GM23338 (cell line): ENCODE results near the gene SMOC2. TPM values are rescaled to one million over a fixed set of nuclear protein-coding genes. Genes with fewer than 3 reads are reported as not detected.

Experiments
- ATAC-seq: fragments of 200-7000 bp; cut with Tn5 transposase; 3 replicates; pipeline ENCODE4 v1.9.1; 2020
- DNase-seq: peaks from one replicate; pipeline ENCODE4 v3.0.0-alpha.2; 2015; ENCODE audit warnings: low spot score
- H2AFZ ChIP-seq: fragments of 200-600 bp; sonication (generic); 2 replicates; pipeline ENCODE4 v1.8.0; 2016; ENCODE audit warnings: antibody characterized with exemption, mild to moderate bottlenecking, moderate library complexity
- H3F3A ChIP-seq: fragments of 200-600 bp; sonication (generic); replicated peaks from 2 replicates; pipeline ENCODE4 v1.8.0; 2017; ENCODE audit warnings: antibody characterized with exemption, mixed run types, low read depth
- H3K27ac ChIP-seq: fragments of 200-600 bp; sonication (generic); 2 replicates; pipeline ENCODE4 v1.6.1; 2016; ENCODE audit warnings: low read depth
- H3K27me3 ChIP-seq: fragments of 200-600 bp; sonication (generic); 2 replicates; pipeline ENCODE4 v1.8.0; 2016; ENCODE audit warnings: mild to moderate bottlenecking, mixed run types, moderate library complexity; ENCODE audit not compliant: insufficient read depth
- H3K36me3 ChIP-seq: fragments of 200-600 bp; sonication (generic); 2 replicates; pipeline ENCODE4 v1.8.0; 2016; ENCODE audit warnings: mild to moderate bottlenecking; ENCODE audit not compliant: insufficient read depth
- H3K4me1 ChIP-seq: fragments of 200-600 bp; sonication (generic); 2 replicates; pipeline ENCODE4 v1.8.0; 2016; ENCODE audit warnings: mild to moderate bottlenecking, moderate library complexity; ENCODE audit not compliant: insufficient read depth
- H3K4me2 ChIP-seq: fragments of 200-600 bp; sonication (generic); 2 replicates; pipeline ENCODE4 v1.7.1; 2017; ENCODE audit warnings: mixed run types
- H3K4me3 ChIP-seq: fragments of 200-600 bp; sonication (generic); 2 replicates; pipeline ENCODE4 v1.6.1; 2016; ENCODE audit warnings: mixed run types
- H3K79me2 ChIP-seq: fragments of 200-600 bp; sonication (generic); replicated peaks from 2 replicates; pipeline ENCODE4 v1.8.0; 2017; ENCODE audit warnings: mild to moderate bottlenecking; ENCODE audit not compliant: insufficient read depth
- H3K9me2 ChIP-seq: fragments of 200-600 bp; sonication (generic); 2 replicates; pipeline ENCODE4 v1.8.0; 2017; ENCODE audit not compliant: insufficient read depth
- H4K20me1 ChIP-seq: fragments of 200-600 bp; sonication (generic); replicated peaks from 2 replicates; pipeline ENCODE4 v1.8.0; 2017; ENCODE audit warnings: mild to moderate bottlenecking; ENCODE audit not compliant: insufficient read depth
- H3K27ac Mint-ChIP-seq: 2 replicates; pipeline ENCODE4 v1.8.0; 2020; ENCODE audit warnings: inconsistent platforms, mild to moderate bottlenecking, moderate library complexity, mixed read lengths
- H3K27me3 Mint-ChIP-seq: 3 replicates; pipeline ENCODE4 v1.8.0; 2022; ENCODE audit warnings: low read depth, mild to moderate bottlenecking, moderate library complexity, mixed read lengths, inconsistent platforms; ENCODE audit not compliant: insufficient read depth, poor library complexity
- H3K36me3 Mint-ChIP-seq: 3 replicates; pipeline ENCODE4 v1.8.0; 2021; ENCODE audit warnings: low read depth, mild to moderate bottlenecking, inconsistent platforms, moderate library complexity, mixed read lengths
- H3K4me1 Mint-ChIP-seq: 3 replicates; pipeline ENCODE4 v1.8.0; 2020; ENCODE audit warnings: mild to moderate bottlenecking, inconsistent platforms, mixed read lengths
- H3K4me3 Mint-ChIP-seq: 3 replicates; pipeline ENCODE4 v1.8.0; 2021; ENCODE audit warnings: moderate library complexity, mild to moderate bottlenecking, inconsistent platforms, mixed read lengths
- H3K9me3 Mint-ChIP-seq: 3 replicates; pipeline ENCODE4 v1.8.0; 2020; ENCODE audit warnings: moderate library complexity, mild to moderate bottlenecking, inconsistent platforms, mixed read lengths
- EZH2 ChIP-seq: fragments of 200-600 bp; sonication (generic); IDR thresholded peaks from one replicate; pipeline ENCODE4 v1.8.0; 2017; ENCODE audit warnings: antibody characterized with exemption, mild to moderate bottlenecking, low read depth; ENCODE audit not compliant: unreplicated experiment
- EZH2phosphoT487 ChIP-seq: fragments of 200-600 bp; sonication (generic); IDR thresholded peaks from one replicate; pipeline ENCODE4 v1.8.1; 2018; ENCODE audit warnings: antibody characterized with exemption; ENCODE audit not compliant: unreplicated experiment
- JUNB ChIP-seq: IDR thresholded peaks from one replicate; pipeline ENCODE4 v1.6.1; 2016; ENCODE audit warnings: antibody characterized with exemption; ENCODE audit not compliant: unreplicated experiment
- NANOG ChIP-seq: IDR thresholded peaks from 2 replicates; pipeline ENCODE4 v1.6.1; 2016; ENCODE audit warnings: antibody characterized with exemption, borderline replicate concordance
- POLR2AphosphoS5 ChIP-seq: IDR thresholded peaks from 2 replicates; pipeline ENCODE4 v1.6.1; 2016; ENCODE audit warnings: antibody characterized with exemption, low read depth
- STAT1 ChIP-seq: IDR thresholded peaks from one replicate; pipeline ENCODE4 v1.6.1; 2016; ENCODE audit warnings: antibody characterized with exemption; ENCODE audit not compliant: unreplicated experiment
- ZNF114 ChIP-seq: fragments of 250-450 bp; sonication (Bioruptor Pico); IDR thresholded peaks from 2 replicates; pipeline ENCODE4 v1.5.0; 2020; ENCODE audit warnings: mild to moderate bottlenecking, moderate library complexity
- ZNF331 ChIP-seq: fragments of 250-450 bp; sonication (Bioruptor Pico); IDR thresholded peaks from 2 replicates; pipeline ENCODE4 v1.5.0; 2020; ENCODE audit warnings: low read depth, mild to moderate bottlenecking, moderate library complexity
- polyA plus RNA-seq: library from polyadenylated mRNA; unstranded; fragments of >200 nt; fragmentation: Nextera tagmentation; extraction: Ambion mirVana; gene quantifications from 2 replicates; pipeline ENCODE4 v1.2.1, GENCODE V29; 2016
- total RNA-seq: library from RNA; depleted of rRNA; stranded (reverse); fragments of >200 nt; shearing (Covaris generic); gene quantifications from 2 replicates; pipeline ENCODE4 v1.2.3, GENCODE V29; 2014
- TF ChIP-seq, protein P1 (sequence below), 2 experiments: fragments of 200-600 bp in 1 of 2; sonication (generic) in 1 of 2; conservative IDR thresholded peaks; 2 replicates each; pipeline versions ENCODE4 v1.5.1 to v1.6.1; 2016 to 2017; ENCODE audit warnings: antibody characterized with exemption in 2 of 2, low read depth in 2 of 2, mild to moderate bottlenecking in 2 of 2, moderate library complexity in 1 of 2
- TF ChIP-seq, protein P2 (sequence below): IDR thresholded peaks from 2 replicates; pipeline ENCODE4 v1.6.1; 2016; ENCODE audit warnings: antibody characterized with exemption
- TF ChIP-seq, protein P3 (sequence below): fragments of 250-450 bp; sonication (Bioruptor Pico); IDR thresholded peaks from 2 replicates; pipeline ENCODE4 v1.5.0; 2020; ENCODE audit warnings: mild to moderate bottlenecking, moderate library complexity
- TF ChIP-seq, protein P4 (sequence below): IDR thresholded peaks from one replicate; pipeline ENCODE4 v1.6.1; 2018; ENCODE audit warnings: antibody characterized with exemption; ENCODE audit not compliant: unreplicated experiment

The SMOC2 gene
- total and polyA plus RNA-seq, 2 experiments from 2014 or later = 4.3 to 6.5 TPM

DNA sequence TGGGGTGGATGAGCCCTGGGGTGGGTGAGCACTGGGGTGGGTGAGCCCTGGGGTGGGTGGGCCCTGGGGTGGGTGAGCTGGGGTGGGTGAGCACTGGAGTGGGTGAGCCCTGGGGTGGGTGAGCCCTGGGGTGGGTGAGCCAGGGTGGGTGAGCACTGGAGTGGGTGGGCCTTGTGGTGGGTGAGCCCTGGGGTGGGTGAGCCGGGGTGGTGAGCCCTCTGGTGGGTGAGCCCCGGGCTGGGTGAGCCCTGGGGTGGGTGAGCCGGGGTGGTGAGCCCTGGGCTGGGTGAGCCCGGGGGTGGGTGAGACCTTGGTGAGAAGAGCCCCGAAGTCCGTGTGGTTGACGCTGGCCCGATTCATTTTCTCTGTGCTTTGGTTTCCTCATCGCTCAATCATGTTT, 18.6 kb downstream of the SMOC2 start:
- ATAC-seq = no peak
- no peaks in the 10 kb centered on the region for H3K27me3 ChIP-seq
- Mint-ChIP-seq H3K4me1 (peaks cover 3% of the 10 kb centered on the region), H3K27me3 (no peaks in the 10 kb centered on the region), H3K27ac (no peak overlapping the region), H3K36me3 (no peaks in the 10 kb centered on the region), H3K4me3 (no peak overlapping the region), H3K9me3 (no peaks in the 10 kb centered on the region)
- H2AFZ ChIP-seq = no peak overlapping the region
- no peak overlapping the region for H3K4me3 ChIP-seq
- no peaks in the 10 kb centered on the region for H3K79me2 ChIP-seq
- no peak overlapping the region for H3K27ac ChIP-seq
- no peaks in the 10 kb centered on the region for H3K36me3 ChIP-seq
- H3K4me1 ChIP-seq = no peaks in the 10 kb centered on the region
- no peak overlapping the region for H3K4me2 ChIP-seq
- H4K20me1 ChIP-seq = no peaks in the 10 kb centered on the region
- H3K9me2 ChIP-seq = 0 out of 2 replicates have a peak, but pooled peaks cover 4% of the 10 kb centered on the region
- no peak for DNase-seq
- no peaks in the 10 kb centered on the region for H3F3A ChIP-seq
- TF ChIP-seq, protein P1, sequence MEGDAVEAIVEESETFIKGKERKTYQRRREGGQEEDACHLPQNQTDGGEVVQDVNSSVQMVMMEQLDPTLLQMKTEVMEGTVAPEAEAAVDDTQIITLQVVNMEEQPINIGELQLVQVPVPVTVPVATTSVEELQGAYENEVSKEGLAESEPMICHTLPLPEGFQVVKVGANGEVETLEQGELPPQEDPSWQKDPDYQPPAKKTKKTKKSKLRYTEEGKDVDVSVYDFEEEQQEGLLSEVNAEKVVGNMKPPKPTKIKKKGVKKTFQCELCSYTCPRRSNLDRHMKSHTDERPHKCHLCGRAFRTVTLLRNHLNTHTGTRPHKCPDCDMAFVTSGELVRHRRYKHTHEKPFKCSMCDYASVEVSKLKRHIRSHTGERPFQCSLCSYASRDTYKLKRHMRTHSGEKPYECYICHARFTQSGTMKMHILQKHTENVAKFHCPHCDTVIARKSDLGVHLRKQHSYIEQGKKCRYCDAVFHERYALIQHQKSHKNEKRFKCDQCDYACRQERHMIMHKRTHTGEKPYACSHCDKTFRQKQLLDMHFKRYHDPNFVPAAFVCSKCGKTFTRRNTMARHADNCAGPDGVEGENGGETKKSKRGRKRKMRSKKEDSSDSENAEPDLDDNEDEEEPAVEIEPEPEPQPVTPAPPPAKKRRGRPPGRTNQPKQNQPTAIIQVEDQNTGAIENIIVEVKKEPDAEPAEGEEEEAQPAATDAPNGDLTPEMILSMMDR (conservative IDR thresholded peaks at IDR 0.05; ENCODE audit: low read depth in 2 of 2) = no peak
- TF ChIP-seq ZNF114 (no peak), EZH2phosphoT487 (no peak), EZH2 (no peak), ZNF331 (no peak), POLR2AphosphoS5 (no peak), STAT1 (no peak), JUNB (no peak), NANOG (no peak)
- TF ChIP-seq, protein P2, sequence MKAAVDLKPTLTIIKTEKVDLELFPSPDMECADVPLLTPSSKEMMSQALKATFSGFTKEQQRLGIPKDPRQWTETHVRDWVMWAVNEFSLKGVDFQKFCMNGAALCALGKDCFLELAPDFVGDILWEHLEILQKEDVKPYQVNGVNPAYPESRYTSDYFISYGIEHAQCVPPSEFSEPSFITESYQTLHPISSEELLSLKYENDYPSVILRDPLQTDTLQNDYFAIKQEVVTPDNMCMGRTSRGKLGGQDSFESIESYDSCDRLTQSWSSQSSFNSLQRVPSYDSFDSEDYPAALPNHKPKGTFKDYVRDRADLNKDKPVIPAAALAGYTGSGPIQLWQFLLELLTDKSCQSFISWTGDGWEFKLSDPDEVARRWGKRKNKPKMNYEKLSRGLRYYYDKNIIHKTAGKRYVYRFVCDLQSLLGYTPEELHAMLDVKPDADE = no peak
- TF ChIP-seq, protein P3, sequence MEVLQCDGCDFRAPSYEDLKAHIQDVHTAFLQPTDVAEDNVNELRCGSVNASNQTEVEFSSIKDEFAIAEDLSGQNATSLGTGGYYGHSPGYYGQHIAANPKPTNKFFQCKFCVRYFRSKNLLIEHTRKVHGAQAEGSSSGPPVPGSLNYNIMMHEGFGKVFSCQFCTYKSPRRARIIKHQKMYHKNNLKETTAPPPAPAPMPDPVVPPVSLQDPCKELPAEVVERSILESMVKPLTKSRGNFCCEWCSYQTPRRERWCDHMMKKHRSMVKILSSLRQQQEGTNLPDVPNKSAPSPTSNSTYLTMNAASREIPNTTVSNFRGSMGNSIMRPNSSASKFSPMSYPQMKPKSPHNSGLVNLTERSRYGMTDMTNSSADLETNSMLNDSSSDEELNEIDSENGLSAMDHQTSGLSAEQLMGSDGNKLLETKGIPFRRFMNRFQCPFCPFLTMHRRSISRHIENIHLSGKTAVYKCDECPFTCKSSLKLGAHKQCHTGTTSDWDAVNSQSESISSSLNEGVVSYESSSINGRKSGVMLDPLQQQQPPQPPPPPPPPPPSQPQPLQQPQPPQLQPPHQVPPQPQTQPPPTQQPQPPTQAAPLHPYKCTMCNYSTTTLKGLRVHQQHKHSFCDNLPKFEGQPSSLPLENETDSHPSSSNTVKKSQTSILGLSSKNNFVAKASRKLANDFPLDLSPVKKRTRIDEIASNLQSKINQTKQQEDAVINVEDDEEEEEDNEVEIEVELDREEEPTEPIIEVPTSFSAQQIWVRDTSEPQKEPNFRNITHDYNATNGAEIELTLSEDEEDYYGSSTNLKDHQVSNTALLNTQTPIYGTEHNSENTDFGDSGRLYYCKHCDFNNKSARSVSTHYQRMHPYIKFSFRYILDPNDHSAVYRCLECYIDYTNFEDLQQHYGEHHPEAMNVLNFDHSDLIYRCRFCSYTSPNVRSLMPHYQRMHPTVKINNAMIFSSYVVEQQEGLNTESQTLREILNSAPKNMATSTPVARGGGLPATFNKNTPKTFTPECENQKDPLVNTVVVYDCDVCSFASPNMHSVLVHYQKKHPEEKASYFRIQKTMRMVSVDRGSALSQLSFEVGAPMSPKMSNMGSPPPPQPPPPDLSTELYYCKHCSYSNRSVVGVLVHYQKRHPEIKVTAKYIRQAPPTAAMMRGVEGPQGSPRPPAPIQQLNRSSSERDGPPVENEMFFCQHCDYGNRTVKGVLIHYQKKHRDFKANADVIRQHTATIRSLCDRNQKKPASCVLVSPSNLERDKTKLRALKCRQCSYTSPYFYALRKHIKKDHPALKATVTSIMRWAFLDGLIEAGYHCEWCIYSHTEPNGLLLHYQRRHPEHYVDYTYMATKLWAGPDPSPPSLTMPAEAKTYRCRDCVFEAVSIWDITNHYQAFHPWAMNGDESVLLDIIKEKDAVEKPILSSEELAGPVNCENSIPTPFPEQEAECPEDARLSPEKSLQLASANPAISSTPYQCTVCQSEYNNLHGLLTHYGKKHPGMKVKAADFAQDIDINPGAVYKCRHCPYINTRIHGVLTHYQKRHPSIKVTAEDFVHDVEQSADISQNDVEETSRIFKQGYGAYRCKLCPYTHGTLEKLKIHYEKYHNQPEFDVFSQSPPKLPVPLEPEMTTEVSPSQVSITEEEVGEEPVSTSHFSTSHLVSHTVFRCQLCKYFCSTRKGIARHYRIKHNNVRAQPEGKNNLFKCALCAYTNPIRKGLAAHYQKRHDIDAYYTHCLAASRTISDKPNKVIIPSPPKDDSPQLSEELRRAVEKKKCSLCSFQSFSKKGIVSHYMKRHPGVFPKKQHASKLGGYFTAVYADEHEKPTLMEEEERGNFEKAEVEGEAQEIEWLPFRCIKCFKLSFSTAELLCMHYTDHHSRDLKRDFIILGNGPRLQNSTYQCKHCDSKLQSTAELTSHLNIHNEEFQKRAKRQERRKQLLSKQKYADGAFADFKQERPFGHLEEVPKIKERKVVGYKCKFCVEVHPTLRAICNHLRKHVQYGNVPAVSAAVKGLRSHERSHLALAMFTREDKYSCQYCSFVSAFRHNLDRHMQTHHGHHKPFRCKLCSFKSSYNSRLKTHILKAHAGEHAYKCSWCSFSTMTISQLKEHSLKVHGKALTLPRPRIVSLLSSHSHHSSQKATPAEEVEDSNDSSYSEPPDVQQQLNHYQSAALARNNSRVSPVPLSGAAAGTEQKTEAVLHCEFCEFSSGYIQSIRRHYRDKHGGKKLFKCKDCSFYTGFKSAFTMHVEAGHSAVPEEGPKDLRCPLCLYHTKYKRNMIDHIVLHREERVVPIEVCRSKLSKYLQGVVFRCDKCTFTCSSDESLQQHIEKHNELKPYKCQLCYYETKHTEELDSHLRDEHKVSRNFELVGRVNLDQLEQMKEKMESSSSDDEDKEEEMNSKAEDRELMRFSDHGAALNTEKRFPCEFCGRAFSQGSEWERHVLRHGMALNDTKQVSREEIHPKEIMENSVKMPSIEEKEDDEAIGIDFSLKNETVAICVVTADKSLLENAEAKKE (CRISPR knock-in tag) = no peak
- TF ChIP-seq, protein P4, sequence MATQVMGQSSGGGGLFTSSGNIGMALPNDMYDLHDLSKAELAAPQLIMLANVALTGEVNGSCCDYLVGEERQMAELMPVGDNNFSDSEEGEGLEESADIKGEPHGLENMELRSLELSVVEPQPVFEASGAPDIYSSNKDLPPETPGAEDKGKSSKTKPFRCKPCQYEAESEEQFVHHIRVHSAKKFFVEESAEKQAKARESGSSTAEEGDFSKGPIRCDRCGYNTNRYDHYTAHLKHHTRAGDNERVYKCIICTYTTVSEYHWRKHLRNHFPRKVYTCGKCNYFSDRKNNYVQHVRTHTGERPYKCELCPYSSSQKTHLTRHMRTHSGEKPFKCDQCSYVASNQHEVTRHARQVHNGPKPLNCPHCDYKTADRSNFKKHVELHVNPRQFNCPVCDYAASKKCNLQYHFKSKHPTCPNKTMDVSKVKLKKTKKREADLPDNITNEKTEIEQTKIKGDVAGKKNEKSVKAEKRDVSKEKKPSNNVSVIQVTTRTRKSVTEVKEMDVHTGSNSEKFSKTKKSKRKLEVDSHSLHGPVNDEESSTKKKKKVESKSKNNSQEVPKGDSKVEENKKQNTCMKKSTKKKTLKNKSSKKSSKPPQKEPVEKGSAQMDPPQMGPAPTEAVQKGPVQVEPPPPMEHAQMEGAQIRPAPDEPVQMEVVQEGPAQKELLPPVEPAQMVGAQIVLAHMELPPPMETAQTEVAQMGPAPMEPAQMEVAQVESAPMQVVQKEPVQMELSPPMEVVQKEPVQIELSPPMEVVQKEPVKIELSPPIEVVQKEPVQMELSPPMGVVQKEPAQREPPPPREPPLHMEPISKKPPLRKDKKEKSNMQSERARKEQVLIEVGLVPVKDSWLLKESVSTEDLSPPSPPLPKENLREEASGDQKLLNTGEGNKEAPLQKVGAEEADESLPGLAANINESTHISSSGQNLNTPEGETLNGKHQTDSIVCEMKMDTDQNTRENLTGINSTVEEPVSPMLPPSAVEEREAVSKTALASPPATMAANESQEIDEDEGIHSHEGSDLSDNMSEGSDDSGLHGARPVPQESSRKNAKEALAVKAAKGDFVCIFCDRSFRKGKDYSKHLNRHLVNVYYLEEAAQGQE = no peak
